Tibial artery (tissue), 4 donors: ENCODE results near the gene MAPKAP1.

Source experiments
- DNase-seq, 2 donors: peaks; one replicate each; pipeline ENCODE4 v3.0.0-alpha.2; 2019
- H3K27ac ChIP-seq, 2 donors: fragments of 200-600 bp; sonication (generic) in 1 of 2; 1 replicate in 1 of 2; 2 replicates in 1 of 2; pipeline ENCODE4 v1.5.1; 2018 to 2019; ENCODE audit warnings: mild to moderate bottlenecking in 1 of 2
- H3K27me3 ChIP-seq, 2 donors: fragments of 200-600 bp; sonication (generic) in 1 of 2; one replicate each; pipeline versions ENCODE4 v1.5.1 to v1.6.0; 2016 to 2019
- H3K36me3 ChIP-seq, 3 donors: fragments of 200-600 bp; sonication (generic) in 2 of 3; one replicate each; pipeline ENCODE4 v1.5.1; 2016 to 2019; ENCODE audit warnings: mild to moderate bottlenecking in 2 of 3
- H3K4me1 ChIP-seq, 4 donors: fragments of 200-600 bp; sonication (generic) in 2 of 4; 1 replicate in 3 of 4; 2 replicates in 1 of 4; pipeline ENCODE4 v1.5.1; 2016 to 2019
- H3K4me3 ChIP-seq, 2 donors: fragments of 200-600 bp; sonication (generic) in 1 of 2; 1 replicate in 1 of 2; 2 replicates in 1 of 2; pipeline ENCODE4 v1.5.1; 2018 to 2019; ENCODE audit warnings: mild to moderate bottlenecking in 2 of 2
- H3K9me3 ChIP-seq, 3 donors: fragments of 200-600 bp; sonication (generic) in 1 of 3; one replicate each; pipeline ENCODE4 v1.5.1; 2016 to 2019
- intact Hi-C: fragments of 100-400 bp; cut with DNase I; formaldehyde crosslinking; loops from one replicate; pipeline ENCODE4 v1.15.0; 2023; ENCODE audit warnings: low total_unique reads
- TF ChIP-seq, protein P1 (sequence below), 2 experiments: fragments of 200-600 bp in 1 of 2; fragments of 450-650 bp in 1 of 2; IDR thresholded peaks; one replicate each; pipeline ENCODE4 v1.5.1; 2017 to 2019; ENCODE audit warnings: antibody characterized with exemption in 2 of 2, mild to moderate bottlenecking in 1 of 2, moderate library complexity in 1 of 2

MAPKAP1 gene

DNA sequence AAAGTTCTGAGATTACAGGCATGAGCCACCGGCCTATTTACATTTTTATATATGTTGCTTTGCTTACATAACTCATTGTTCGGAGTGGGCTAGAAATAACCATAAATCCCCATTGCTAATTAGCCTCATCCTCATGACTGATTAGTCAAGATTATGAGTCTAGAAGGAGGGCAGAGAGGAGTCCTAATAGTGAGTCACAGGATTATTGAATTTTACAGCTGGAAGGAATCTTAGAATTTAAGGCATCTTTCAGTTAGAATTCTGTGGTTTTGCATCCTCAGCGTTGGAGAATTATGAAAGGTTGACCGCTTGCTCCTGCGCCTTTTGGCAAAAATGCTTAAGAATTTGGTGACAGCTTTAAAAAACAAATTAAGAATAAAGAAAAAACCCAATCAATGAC, 37.6 kb upstream of the MAPKAP1 start:
- Histone ChIP-seq H3K9me3 (no peaks in the 10 kb centered on the region), H3K27ac (no peak overlapping the region), H3K27me3 (peaks cover 0 to 2% of the 10 kb centered on the region in 2 donors), H3K4me3 (no peak overlapping the region), H3K36me3 (no peaks in the 10 kb centered on the region), H3K4me1 (peaks cover 0 to 14% (median 8%) of the 10 kb centered on the region in 4 donors)
- TF ChIP-seq, protein P1, sequence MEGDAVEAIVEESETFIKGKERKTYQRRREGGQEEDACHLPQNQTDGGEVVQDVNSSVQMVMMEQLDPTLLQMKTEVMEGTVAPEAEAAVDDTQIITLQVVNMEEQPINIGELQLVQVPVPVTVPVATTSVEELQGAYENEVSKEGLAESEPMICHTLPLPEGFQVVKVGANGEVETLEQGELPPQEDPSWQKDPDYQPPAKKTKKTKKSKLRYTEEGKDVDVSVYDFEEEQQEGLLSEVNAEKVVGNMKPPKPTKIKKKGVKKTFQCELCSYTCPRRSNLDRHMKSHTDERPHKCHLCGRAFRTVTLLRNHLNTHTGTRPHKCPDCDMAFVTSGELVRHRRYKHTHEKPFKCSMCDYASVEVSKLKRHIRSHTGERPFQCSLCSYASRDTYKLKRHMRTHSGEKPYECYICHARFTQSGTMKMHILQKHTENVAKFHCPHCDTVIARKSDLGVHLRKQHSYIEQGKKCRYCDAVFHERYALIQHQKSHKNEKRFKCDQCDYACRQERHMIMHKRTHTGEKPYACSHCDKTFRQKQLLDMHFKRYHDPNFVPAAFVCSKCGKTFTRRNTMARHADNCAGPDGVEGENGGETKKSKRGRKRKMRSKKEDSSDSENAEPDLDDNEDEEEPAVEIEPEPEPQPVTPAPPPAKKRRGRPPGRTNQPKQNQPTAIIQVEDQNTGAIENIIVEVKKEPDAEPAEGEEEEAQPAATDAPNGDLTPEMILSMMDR (IDR thresholded peaks at IDR 0.05) = no peak
- DNase-seq = no peak
- intact Hi-C loops = loop anchor here (5.0 kb wide), 1 partner anchor 37 kb away; the partner anchor contains the start of gene MAPKAP1

DNA sequence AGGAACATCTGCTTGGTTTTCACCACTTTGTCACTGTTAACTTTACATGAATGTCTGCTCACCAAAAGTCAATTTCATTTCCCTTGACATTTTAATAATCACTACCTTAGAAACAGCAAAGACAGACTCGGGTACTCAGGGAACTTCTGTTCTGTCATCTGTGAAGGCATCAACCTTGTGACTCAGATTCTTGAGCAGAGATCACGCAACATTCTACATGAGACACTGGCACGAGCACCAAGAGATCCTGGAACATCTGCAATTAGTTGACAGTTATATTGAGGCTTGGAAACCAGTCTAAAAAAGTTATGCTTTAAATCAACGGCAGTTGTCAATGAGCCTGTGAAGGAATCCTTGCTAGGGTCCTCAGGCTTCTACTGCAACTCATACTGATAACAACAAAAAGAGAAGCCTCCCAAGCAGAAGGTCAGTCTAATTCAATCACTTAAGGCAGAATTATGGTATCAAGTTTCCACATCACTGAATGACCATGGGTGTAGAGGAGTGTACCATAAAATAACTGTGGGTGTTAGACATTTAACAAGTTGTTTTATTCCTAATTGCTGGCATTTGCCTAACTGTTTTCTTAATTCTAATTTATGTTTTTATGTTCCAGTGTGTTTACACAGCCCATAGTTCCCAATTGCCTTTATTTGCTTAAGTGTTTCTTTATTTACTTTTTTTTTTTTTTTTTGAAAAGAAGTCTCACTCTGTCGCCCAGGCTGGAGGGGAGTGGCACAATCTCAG, 36.8 kb upstream of the MAPKAP1 start:
- no peaks in the 10 kb centered on the region for H3K9me3 ChIP-seq
- intact Hi-C loops = no loop called here
- TF ChIP-seq, protein P1 (IDR thresholded peaks at IDR 0.05) = no peak

DNA sequence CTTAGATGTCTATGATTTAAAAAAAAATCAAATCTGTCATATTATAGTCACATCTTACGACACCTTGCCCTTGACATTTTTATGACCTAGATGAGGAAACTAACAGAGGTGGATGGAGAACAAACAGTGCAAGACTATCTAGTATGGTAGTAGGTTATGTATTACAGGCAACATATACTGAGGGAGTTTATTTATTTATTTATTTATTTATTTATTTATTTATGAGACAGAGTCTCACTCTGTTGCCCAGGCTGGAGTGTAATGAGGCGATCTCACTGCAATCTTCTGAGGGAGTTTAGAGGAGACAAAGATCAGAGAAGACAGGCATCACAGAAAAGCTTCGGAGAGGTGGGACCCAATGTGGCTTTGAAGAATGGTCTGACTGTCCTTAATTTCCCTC, 35.6 kb upstream of the MAPKAP1 start:
- TF ChIP-seq, protein P1 (IDR thresholded peaks at IDR 0.05) = no peak
- no peak overlapping the region for H3K4me3 ChIP-seq
- no peaks in the 10 kb centered on the region for H3K9me3 ChIP-seq
- H3K4me1 ChIP-seq = peaks cover 0 to 7% (median 4%) of the 10 kb centered on the region in 4 donors
- no peak overlapping the region for H3K27ac ChIP-seq
- no peaks in the 10 kb centered on the region for H3K36me3 ChIP-seq
- peaks cover 0 to 2% of the 10 kb centered on the region in 2 donors for H3K27me3 ChIP-seq
- intact Hi-C loops = no loop called here
- no peak for DNase-seq

More for the DNA sequence above, 36.8 kb upstream of the MAPKAP1 start:
- no peaks in the 10 kb centered on the region for H3K36me3 ChIP-seq
- peaks cover 0 to 2% of the 10 kb centered on the region in 2 donors for H3K27me3 ChIP-seq
- H3K4me1 ChIP-seq = peaks cover 0 to 7% (median 6%) of the 10 kb centered on the region in 4 donors
- no peak for DNase-seq
- H3K4me3 ChIP-seq = no peak overlapping the region
- no peak overlapping the region for H3K27ac ChIP-seq

DNA sequence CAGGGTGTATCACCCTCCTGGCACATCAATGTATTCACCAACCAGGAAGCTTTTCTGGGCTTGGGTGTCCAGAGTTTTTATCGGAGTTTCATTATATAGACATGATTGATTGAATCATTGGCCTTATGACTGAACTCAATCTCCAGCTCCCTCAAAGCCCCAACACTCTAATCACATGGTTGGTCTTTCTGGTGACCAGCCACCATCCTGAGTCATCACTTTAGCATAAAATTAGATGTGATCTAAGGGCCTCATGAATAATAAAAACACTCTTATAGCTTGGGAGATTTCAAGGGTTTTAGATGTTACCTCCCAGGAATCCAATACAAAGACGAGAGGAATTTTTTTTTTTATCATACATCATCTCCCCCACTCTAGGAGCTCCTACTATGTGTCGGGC, 32.4 kb upstream of the MAPKAP1 start:
- Histone ChIP-seq H3K27me3 (peaks cover 0 to 2% of the 10 kb centered on the region in 2 donors), H3K4me3 (no peak overlapping the region), H3K36me3 (no peaks in the 10 kb centered on the region), H3K27ac (no peak overlapping the region), H3K9me3 (no peaks in the 10 kb centered on the region), H3K4me1 (no peaks in the 10 kb centered on the region)
- DNase-seq = no peak
- intact Hi-C loops = no loop called here
- TF ChIP-seq, protein P1 (IDR thresholded peaks at IDR 0.05) = no peak

DNA sequence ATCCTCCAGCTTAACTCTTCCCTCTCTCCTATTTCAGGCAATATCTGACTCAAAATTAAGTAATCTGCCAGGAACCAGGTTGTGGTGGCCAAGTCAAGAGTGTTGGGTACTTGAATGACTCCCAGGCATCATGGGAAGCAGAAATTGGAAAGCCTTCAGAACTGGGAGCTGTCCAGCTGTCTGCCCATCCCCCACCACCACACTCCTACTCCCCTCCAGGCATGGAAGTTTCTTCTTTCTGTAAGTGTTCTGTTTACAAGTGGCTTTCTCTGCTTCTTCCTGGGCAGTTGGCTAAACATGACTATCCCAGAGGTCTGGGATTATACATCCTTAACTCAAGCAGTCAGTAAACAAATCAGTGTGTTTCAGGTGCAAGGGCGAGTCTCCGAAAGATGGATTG, 25.6 kb upstream of the MAPKAP1 start:
- H3K4me1 ChIP-seq = no peaks in the 10 kb centered on the region
- H3K9me3 ChIP-seq = no peaks in the 10 kb centered on the region
- TF ChIP-seq, protein P1 (IDR thresholded peaks at IDR 0.05) = no peak
- no peaks in the 10 kb centered on the region for H3K27me3 ChIP-seq
- intact Hi-C loops = no loop called here
- H3K4me3 ChIP-seq = no peak overlapping the region
- no peak for DNase-seq
- H3K27ac ChIP-seq = no peak overlapping the region
- no peaks in the 10 kb centered on the region for H3K36me3 ChIP-seq
